Gastrocnemius medialis (tissue), 4 donors: Measurements from ENCODE around the gene SP110. TPM values are rescaled to one million over a fixed set of nuclear protein-coding genes. Genes with fewer than 3 reads are reported as not detected.
"Not testable (repeated sequence)": the region's sequence is repeated elsewhere in the genome, so short reads cannot be mapped to it uniquely, and the experiment has no call there.

ENCODE experiments used
- ATAC-seq, 2 donors: fragments of 150-250 bp; one replicate each; pipeline ENCODE4 v1.9.1; 2016
- DNase-seq, 2 donors: peaks; one replicate each; pipeline ENCODE4 v3.0.0-alpha.2; 2019
- H3K27ac ChIP-seq, 4 donors: fragments of 200-600 bp; sonication (generic); 1 replicate in 1 of 4; 2 replicates in 3 of 4; pipeline ENCODE4 v1.5.1; 2016 to 2018; ENCODE audit warnings: mild to moderate bottlenecking in 2 of 4, moderate library complexity in 1 of 4
- H3K27me3 ChIP-seq, 3 donors: fragments of 200-600 bp; sonication (generic) in 2 of 3; 1 replicate in 1 of 3; 2 replicates in 2 of 3; pipeline versions ENCODE4 v1.5.1 to v1.6.0; 2016 to 2019; ENCODE audit warnings: mild to moderate bottlenecking in 1 of 3, moderate library complexity in 1 of 3
- H3K36me3 ChIP-seq, 2 donors: fragments of 200-600 bp; sonication (generic) in 1 of 2; one replicate each; pipeline ENCODE4 v1.5.1; 2017 to 2018
- H3K4me1 ChIP-seq, 2 donors: fragments of 200-600 bp; sonication (generic) in 1 of 2; one replicate each; pipeline ENCODE4 v1.5.1; 2016 to 2017; ENCODE audit warnings: mild to moderate bottlenecking in 2 of 2
- H3K4me3 ChIP-seq, 4 donors: fragments of 200-600 bp; sonication (generic) in 3 of 4; 1 replicate in 1 of 4; 2 replicates in 3 of 4; pipeline ENCODE4 v1.5.1; 2016 to 2019; ENCODE audit warnings: mild to moderate bottlenecking in 2 of 4
- H3K9me3 ChIP-seq, 3 donors: fragments of 200-600 bp; sonication (generic) in 2 of 3; 1 replicate in 1 of 3; 2 replicates in 2 of 3; pipeline ENCODE4 v1.5.1; 2016 to 2019
- POLR2A ChIP-seq, 2 donors: fragments of 450-650 bp; IDR thresholded peaks; one replicate each; pipeline ENCODE4 v1.6.1; 2017; ENCODE audit warnings: antibody characterized with exemption in 2 of 2, mild to moderate bottlenecking in 2 of 2, moderate library complexity in 2 of 2
- in situ Hi-C, 4 donors: fragments of 200-750 bp; cut with MboI; loops; one replicate each; pipeline versions ENCODE4 v1.15.0 to v1.8.0; 2017; ENCODE audit warnings: low sequenced_read_pairs in 4 of 4
- intact Hi-C: fragments of 100-400 bp; cut with DNase I; formaldehyde crosslinking; loops from one replicate; pipeline ENCODE4 v1.15.1; 2023; ENCODE audit warnings: low total_unique reads
- total RNA-seq, 4 donors: library from RNA; depleted of rRNA; stranded (reverse); fragments of >200 nt; gene quantifications; one replicate each; pipeline versions ENCODE4 v1.1.0 to v1.2.3, GENCODE V29; 2016
- TF ChIP-seq, protein P1 (sequence below), 5 experiments: fragments of 450-650 bp in 3 of 5; fragments of 200-600 bp in 2 of 5; sonication (generic) in 2 of 5; IDR thresholded peaks in 4 of 5; conservative IDR thresholded peaks in 1 of 5; 1 replicate in 4 of 5; 2 replicates in 1 of 5; pipeline ENCODE4 v1.5.1; 2016 to 2019; ENCODE audit warnings: antibody characterized with exemption in 5 of 5, mild to moderate bottlenecking in 3 of 5, moderate library complexity in 3 of 5

Gene SP110
- total RNA-seq, 4 donors from 2014 or later, result 3.0 to 7.0 (median 6.5) TPM

DNA sequence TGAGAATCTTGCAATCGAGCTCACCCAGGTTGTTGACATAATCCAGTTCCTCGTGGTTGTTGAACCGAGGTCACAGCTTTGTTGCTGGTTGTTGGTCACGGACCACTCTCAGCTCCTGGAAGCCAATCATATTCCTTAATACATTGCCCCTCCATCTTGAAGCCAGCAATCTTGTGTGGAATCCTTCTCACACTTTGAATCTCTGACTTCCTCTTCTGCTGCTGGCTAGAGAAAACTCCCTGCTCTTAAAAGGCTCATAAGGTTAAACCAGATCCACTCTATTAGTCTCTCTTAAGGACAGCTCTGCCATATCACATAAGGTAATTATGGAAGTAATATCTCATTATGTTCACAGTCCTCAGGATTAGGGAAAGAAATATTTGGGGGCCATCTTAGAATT lies 46.9 kb upstream of the SP110 start:
- intact Hi-C loops, result no loop called here
- no peak for DNase-seq
- H3K36me3 ChIP-seq, result no peaks in the 10 kb centered on the region

DNA sequence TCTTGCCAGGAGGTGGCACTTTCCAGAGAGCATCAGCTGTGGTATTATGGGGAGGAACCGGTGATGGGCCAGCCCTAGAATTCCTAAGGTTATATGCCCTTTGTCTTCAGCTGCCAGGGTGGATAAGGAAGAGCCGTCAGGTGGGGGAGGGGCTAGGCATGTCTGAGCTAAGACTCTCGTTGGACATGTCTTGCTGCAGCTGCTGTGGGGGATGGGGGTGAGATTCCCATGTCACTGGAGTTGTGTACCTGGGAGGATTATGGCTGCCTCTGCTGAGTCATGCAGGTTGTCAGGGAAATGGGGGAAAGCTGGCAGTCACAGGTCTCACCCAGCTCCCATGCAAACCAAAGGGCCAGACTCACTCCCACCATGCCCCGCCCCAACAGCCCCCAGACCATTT lies 45.2 kb upstream of the SP110 start:
- intact Hi-C loops, H3K4me1 ChIP-seq, H3K4me3 ChIP-seq, H3K9me3 ChIP-seq, DNase-seq, H3K36me3 ChIP-seq, H3K27me3 ChIP-seq, H3K27ac ChIP-seq, in situ Hi-C loops, ATAC-seq: not testable (repeated sequence)

More for the DNA sequence above, 46.9 kb upstream of the SP110 start:
- in situ Hi-C loops, result no loop called here
- no peak overlapping the region for H3K27ac ChIP-seq
- ATAC-seq, result no peak
- no peak for TF ChIP-seq POLR2A (IDR thresholded peaks at IDR 0.05)
- TF ChIP-seq, protein P1, sequence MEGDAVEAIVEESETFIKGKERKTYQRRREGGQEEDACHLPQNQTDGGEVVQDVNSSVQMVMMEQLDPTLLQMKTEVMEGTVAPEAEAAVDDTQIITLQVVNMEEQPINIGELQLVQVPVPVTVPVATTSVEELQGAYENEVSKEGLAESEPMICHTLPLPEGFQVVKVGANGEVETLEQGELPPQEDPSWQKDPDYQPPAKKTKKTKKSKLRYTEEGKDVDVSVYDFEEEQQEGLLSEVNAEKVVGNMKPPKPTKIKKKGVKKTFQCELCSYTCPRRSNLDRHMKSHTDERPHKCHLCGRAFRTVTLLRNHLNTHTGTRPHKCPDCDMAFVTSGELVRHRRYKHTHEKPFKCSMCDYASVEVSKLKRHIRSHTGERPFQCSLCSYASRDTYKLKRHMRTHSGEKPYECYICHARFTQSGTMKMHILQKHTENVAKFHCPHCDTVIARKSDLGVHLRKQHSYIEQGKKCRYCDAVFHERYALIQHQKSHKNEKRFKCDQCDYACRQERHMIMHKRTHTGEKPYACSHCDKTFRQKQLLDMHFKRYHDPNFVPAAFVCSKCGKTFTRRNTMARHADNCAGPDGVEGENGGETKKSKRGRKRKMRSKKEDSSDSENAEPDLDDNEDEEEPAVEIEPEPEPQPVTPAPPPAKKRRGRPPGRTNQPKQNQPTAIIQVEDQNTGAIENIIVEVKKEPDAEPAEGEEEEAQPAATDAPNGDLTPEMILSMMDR (IDR thresholded peaks at IDR 0.05 in 4 of 5, conservative IDR thresholded peaks at IDR 0.05 in 1 of 5), result no peak
- H3K9me3 ChIP-seq, result no peaks in the 10 kb centered on the region
- no peaks in the 10 kb centered on the region for H3K4me1 ChIP-seq
- H3K4me3 ChIP-seq, result no peak overlapping the region
- H3K27me3 ChIP-seq, result no peaks in the 10 kb centered on the region

DNA sequence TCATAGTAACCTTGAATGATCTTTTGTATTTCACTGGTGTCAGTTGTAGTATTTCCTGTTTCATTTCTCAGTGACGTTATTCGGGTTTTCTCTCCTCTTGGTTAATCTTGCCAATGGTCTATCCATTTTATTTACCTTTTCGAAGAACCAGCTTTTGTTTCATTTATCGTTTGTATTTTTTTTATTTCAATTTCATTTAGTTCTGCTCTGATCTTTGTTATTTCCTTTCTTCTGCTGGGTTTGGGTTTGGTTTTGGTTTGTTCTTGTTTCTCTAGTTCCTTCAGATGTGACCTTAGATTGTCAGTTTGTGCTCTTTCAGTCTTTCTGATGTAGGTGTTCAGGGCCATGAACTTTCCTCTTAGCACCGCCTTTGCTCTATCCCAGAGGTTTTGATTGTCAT lies 42.5 kb upstream of the SP110 start:
- DNase-seq, result no peak
- Histone ChIP-seq H3K27me3 (no peaks in the 10 kb centered on the region), H3K4me3 (no peak overlapping the region), H3K27ac (no peak overlapping the region), H3K36me3 (no peaks in the 10 kb centered on the region), H3K9me3 (no peaks in the 10 kb centered on the region), H3K4me1 (no peaks in the 10 kb centered on the region)
- TF ChIP-seq POLR2A (IDR thresholded peaks at IDR 0.05), result no peak
- TF ChIP-seq, protein P1 (IDR thresholded peaks at IDR 0.05 in 4 of 5, conservative IDR thresholded peaks at IDR 0.05 in 1 of 5), result no peak
- in situ Hi-C loops (no loop called here), intact Hi-C loops (no loop called here)
- ATAC-seq, result no peak

DNA sequence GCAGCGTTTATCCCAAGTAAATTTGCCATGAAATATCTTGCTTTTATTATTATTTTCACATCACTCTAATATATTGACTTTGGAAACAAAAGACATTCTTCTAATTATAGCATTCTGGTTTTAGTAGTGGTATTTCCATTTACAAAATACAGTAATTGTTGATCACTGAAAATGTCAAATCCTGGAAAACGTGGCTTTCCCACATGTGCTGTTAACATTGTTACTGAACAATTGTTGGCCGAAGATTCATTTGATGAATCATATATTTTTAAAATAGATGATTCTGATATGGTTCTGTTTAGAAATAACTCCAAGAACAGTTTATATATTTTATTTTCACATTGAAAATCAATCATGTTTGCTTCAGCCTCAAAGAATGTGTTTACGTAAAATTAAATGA lies 38.7 kb upstream of the SP110 start:
- no peaks in the 10 kb centered on the region for H3K27me3 ChIP-seq
- no peak for TF ChIP-seq POLR2A (IDR thresholded peaks at IDR 0.05)
- TF ChIP-seq, protein P1 (IDR thresholded peaks at IDR 0.05 in 4 of 5, conservative IDR thresholded peaks at IDR 0.05 in 1 of 5), result no peak
- no peak for DNase-seq
- H3K27ac ChIP-seq, result no peak overlapping the region
- in situ Hi-C loops, result no loop called here
- H3K9me3 ChIP-seq, result no peaks in the 10 kb centered on the region
- no peak for ATAC-seq
- no peak overlapping the region for H3K4me3 ChIP-seq
- H3K4me1 ChIP-seq, result no peaks in the 10 kb centered on the region
- H3K36me3 ChIP-seq, result no peaks in the 10 kb centered on the region
- intact Hi-C loops, result no loop called here

DNA sequence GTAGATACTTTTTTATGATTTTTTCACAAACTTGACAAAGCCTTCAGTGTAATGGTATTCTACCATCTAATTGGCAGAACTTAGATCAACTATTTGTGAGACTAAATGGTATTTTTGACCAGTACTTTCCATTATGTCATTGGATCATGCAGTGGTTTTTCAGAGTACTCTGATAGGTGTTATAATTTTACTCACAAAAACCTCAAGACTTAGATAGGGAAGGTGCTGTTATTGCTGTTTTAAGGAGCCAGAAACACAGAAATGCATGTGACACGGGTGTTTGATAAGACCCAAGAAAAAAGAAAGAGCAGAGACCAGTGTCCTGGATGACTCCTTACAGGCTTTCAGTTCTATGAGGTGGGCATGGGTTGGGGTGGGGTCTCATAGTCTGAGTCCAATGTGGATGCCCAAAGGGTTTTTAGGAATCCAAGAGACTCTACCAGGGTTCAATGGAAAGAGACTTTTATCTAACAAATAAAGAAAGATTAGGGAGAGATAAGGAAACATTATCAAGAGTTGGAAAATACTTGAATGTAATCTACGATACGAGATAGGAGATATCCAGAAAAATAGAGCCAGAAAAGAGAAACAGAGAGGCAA lies 37.0 kb upstream of the SP110 start:
- DNase-seq, result no peak
- intact Hi-C loops (no loop called here), in situ Hi-C loops (no loop called here)
- H3K4me1 ChIP-seq, result no peaks in the 10 kb centered on the region
- H3K4me3 ChIP-seq, result no peak overlapping the region
- H3K27ac ChIP-seq, result no peak overlapping the region
- no peaks in the 10 kb centered on the region for H3K36me3 ChIP-seq
- H3K27me3 ChIP-seq, result no peaks in the 10 kb centered on the region
- ATAC-seq, result no peak
- no peak for TF ChIP-seq POLR2A (IDR thresholded peaks at IDR 0.05)
- TF ChIP-seq, protein P1 (IDR thresholded peaks at IDR 0.05 in 4 of 5, conservative IDR thresholded peaks at IDR 0.05 in 1 of 5), result no peak
- H3K9me3 ChIP-seq, result no peaks in the 10 kb centered on the region
